ENCODE measurements around the gene SPATA18.
"Not testable (repeated sequence)": the region's sequence is repeated elsewhere in the genome, so short reads cannot be mapped to it uniquely, and the experiment has no call there.

The SPATA18 gene

DNA sequence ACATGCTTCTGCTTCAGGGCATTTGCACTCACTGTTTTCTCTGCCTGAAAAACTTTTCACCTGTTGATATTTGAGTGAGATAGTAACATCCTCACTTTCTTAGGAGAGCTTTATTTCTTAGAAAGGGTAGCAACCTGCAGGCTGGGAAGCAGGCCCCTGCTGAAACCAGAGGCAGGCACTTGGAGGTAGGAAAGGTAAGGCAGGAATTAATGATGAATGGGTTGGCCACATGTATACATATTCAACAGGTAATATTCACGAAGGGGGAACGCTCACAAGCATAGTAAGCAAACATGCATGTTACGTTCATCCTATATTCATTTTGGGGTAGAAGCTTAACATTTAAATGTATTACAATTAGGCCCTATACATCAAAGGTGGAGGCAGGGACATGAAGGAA is 3.1 kb downstream of the SPATA18 start:
- DNase-seq = no peak

DNA sequence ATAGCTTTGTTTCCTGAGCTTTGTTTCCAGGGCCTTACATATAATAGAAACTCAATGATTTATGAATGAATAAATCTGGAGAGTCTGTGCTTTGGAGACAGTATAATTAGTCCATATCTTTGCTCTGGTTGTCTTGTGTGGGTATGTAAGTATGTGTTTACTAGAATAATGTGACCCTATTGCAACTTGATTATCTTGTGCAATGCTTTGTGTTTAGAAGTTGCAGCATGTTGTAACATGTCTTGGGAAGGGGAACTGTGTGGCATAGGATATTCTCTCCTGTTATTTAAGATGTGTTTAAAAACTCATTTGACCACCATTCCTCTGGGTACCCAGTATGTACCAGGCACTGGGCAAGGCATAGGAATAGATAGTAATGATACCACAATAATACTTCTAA is 6.1 kb downstream of the SPATA18 start:
- DNase-seq = no peak

DNA sequence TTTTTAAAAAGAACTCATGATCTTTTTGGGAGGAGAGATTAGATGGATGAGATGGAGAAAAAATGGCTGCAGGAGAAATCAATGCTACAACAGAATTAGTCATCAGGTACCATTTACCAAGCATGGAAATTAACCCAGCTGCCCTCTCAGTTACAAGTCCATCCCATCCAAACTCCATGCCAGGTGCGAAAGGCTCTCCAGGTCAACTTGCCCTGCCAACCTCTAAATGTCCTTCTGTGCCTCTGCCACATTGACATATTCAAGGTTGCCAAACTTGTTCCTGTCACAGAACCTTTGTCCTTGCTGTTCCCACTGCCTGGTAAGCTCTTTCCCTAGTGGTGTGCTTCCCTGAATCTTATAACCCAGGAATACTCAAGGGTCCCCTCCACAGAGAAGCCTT is 7.2 kb downstream of the SPATA18 start:
- no peak for DNase-seq

DNA sequence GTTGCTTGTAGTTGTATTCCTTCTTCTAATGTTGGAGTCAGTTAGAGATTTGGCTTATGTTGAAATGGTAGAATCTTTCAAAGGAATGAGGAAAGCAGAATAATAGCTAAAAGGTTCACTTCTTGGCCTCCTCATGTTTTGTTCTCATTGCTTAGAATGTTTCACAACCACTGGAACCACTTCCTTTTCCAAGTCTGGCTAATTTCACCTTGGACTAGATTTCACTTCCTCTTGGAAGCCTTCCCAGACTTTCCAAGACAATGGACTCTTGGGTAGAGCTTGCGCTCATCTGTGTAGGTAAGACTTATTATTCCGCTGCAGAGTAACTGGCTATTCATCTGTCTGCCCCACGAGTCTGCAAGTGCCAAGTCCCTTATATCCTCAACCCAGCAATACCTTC is 8.3 kb downstream of the SPATA18 start:
- no peak for DNase-seq

DNA sequence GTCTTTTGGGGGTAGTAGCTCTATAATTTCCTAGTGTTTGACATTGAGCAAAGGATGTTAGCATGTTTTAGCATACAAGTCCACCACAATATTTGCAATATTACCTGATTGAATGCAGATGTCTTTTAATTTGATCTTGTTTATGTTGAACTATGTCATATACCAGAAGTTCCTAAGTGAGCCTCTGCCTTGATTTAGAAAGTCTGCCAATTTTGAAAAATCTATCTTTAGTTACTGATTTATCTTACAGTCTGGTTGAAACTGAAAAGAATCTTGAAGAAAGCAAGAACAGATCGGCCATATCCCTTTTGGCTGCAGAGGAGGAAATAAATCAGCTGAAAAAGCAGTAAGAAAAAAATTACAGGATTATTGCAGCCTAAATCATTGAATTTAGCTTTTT is 18.5 kb downstream of the SPATA18 start:
- no peak for DNase-seq

DNA sequence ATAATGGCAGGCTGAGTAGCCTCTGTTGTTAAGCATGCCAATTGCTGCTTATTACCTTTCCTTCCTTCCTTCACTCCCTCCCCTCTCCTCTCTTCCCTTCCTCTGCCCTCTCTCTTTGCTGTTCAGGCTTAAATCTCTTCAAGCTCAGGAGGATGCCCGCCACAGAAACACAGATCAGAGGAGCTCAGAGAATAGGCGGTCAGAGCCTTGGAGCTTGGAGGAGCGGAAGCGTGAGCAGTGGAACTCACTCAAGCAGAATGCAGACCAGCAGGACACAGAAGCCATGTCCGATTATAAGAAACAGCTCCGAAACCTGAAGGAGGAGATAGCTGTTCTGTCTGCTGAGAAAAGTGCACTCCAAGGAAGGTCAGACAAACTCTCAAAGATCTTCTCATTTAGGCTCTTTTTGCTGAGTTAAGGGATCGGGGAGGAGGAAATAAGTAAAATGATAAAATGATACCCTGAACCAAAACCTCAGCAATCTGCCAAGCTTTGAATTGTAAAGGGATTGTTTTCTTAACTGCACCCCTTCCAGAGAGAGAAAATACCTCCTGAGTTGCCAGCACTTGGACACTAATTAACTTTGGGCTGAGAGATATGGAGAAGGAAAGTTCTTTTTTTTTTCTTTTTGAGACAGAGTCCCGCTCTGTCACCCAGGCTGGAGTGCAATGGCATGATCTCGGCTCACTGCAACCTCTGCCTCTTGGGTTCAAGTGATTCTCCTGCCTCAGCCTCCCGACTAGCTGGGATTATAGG is 20.9 kb downstream of the SPATA18 start:
- DNase-seq = no peak

DNA sequence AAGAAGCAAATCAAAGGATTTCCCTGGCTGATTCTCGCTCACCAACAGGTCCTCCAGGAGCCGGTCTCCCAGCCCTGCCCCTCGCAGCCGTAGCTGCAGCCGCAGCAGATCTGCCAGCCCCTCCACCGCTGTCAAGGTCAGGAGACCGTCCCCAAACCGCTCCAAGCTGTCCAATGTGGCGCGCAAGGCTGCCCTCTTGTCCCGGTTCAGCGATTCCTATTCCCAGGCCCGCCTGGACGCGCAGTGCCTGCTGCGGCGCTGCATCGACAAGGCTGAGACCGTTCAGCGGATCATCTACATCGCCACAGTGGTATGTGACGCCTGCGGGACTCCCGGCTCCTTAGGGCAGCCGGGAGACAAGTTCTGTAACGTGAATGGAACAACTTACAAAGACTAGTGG is 25.6 kb downstream of the SPATA18 start:
- DNase-seq = no peak

DNA sequence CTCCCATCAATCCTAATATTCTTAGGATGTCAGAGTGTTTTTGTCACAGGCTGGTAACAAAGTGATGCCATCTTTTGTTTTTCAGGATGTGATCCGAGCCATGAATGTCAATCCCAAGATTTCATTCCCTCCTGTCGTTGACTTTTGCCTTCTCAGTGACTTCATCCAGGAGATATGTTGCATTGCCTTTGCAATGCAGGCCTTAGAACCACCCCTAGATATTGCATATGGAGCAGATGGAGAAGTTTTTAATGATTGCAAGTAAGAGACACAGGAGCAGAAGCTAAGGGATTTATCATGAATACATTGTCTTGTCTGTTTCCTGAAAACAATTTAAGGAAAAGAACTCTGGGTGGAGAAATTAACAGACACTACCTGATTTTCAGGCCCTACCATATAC is 28.6 kb downstream of the SPATA18 start:
- DNase-seq = no peak

DNA sequence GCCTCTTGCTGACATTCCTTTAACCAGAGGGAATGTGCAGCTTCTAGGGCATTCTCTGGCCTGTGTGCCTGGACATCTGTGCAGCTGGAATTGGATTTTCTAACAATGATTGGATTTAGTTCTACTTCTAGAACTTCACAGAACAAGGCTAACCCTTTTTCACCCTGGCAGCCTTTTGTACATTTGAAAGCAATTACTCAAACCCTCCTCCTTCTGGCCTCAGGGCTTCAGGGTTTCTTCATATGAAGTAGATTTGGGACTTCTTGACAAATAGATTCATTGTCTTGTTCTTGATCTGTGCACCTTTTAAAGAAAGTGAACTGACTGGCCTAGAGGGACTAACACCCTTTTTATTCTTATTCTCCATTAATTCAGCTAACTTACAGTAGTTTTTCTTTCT is 30.1 kb downstream of the SPATA18 start:
- no peak for DNase-seq

DNA sequence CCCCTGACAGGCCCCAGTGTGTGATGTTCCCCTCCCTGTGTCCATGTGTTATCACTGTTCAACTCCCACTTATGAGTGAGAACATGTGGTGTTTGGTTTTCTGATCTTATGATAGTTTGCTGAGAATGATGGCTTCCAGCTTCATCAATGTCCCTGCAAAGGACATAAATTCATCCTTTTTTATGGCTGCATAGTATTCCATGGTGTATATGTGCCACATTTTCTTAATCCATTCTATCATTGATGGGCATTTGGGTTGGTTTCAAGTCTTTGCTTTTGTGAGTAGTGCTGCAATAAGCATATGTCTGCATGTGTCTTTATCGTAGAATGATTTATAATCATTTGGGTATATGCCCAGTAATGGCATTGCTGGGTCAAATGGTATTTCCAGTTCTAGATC is 35.3 kb downstream of the SPATA18 start:
- DNase-seq = not testable (repeated sequence)

DNA sequence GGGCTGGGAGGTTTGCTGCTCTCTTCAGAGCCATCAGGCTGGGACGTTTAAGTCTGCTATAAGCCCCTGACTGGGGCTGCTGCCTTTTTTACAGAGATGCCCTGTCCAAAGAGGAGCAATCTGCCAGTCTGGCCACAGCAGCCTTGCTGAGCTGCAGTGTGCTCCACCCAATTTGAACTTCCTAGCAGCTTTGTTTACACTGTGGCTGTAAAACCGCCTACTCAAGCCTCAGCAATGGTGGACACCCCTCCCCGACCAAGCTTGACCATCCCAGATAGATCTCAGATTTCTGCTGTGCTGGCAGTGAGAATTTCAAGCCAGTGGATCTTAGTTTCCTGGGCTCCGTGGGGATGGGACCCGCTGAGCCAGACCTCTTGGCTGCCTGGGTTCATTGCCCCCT is 40.7 kb downstream of the SPATA18 start:
- DNase-seq = no peak

DNA sequence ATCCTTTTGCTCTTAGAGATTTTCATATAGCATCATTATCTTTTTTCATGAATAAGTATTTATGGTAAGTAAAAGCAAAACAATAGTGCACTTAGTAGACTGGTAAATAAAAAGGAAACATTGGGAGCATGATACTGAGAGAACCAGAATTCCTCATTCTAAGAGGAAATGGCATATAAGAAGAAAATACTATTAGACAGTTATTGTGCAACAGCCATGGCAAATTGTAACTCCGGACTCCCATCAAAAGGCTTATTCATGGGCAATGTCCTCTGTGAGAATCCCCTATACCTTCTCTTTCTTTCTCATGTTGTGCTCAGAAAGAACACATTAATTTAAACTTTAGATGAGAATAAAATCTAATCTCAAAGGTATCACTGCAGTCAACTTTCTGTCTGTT is 42.4 kb downstream of the SPATA18 start:
- DNase-seq = no peak

DNA sequence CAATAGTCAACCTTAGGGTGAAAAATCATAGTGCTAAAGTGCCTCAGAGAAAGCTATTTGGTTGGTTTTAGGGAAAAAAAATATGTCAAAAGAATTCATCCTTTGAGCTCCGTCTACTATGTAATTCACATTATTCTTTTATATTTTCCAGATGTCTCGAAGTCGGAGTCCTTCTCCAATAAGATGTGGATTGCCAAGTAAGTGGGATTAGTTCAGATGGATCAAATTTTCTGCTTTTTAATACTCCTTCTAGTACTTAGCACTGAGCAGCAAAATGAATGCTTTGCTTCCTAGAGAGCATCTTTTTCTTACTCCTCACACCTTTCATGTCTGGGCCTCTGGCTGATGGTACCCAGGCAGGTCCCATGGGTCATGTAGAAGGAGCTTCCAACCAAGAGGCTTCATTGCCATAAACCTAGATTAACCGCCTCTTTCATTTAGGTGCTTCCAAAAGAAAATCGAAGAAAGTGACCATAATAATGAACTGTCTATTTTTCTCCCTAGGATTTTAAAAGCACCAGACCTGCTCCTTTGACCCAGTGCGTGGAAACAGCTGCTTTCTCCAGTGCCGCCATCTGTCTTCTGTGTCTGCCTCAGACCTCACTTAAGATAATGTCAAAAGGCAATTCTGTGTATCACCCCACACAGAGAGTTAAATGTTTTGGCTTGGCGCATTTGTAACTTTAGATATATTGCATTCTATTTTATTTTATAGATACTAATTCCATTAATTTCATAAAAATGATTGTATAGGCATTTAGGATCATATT is 43.5 kb downstream of the SPATA18 start:
- DNase-seq = no peak

DNA sequence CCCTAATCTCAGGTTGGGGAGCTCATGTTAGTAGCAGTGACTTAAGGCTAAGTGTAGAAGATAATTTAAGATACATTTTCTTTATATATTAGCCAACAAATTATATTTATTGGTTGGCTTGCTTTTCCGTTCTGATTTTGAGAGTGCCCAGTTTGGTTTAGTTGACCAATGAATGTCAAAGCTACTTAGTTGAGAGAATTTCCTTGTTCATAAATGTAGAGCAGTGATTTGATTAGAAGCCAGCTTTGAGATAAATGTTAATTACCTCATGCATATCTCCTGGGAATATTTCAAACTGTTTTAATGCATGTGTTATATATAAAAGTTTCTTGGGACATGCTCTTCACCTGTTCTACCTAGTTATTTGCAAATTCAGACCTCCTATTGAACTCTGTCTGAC is 44.3 kb downstream of the SPATA18 start:
- no peak for DNase-seq

DNA sequence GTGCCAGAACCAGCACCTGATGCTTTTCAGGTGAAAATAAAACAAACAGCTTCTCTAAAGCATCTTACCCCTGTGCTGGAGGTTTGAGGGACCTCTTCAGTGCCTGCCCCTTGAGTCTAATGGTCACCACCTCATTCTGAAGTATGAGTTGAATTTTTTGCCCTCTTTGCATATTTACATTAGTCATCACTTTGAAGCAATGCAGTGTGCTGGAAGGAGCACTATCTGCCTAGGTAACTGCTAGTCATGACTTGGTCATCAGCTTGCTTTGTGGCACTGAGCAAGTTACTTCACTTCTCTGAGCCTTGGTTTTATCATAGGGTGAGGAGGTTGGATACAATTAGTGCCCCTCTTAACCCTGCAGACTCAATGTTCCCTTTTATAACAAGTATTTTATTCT is 44.9 kb downstream of the SPATA18 start:
- DNase-seq = no peak

DNA sequence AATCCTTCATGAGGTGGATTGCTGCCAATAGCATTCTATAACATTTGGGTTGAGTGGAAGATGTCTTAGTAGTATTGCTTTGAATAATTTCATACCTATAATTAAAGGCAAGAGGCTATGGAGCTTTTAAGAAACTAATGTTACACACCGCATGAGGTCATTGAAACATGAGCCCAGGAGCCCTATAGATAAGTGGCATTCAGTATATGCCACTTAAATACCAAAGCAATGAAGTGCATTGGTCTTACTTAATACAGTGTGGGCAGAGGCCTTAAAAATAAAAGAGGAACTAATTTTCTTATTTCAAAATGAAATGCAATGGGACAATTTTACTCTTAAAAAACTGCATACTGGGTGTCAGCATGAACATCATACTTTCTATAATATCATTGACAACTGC is 47.5 kb downstream of the SPATA18 start:
- DNase-seq = no peak

DNA sequence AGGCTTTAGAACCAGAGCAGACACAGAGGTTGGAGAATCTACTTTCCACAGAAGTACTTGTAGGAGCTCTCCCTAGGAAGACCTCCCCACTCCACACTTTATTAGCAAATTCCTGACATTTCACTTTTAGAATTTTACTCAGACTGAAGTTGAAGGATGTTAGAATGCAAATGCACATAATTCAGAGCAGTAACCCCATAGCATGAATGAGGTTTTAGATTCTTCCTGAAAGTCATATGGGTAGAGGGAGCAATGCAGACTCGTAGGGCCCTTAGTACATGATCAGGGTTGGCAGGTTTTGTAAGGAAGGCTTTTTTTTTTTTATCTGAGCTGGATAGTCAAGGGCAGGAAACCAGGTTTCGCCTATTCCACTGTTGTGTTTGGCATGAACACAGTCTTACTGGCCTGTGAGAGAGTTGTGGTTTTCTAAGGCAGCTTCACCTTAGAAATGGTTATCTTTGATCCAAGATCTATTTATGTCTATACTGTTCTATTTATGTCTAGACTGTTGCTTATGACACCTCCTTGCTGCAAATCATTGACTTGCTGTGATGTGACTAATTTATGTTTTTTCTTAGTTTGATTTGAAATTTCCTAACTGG is 48.9 kb downstream of the SPATA18 start:
- DNase-seq = no peak

DNA sequence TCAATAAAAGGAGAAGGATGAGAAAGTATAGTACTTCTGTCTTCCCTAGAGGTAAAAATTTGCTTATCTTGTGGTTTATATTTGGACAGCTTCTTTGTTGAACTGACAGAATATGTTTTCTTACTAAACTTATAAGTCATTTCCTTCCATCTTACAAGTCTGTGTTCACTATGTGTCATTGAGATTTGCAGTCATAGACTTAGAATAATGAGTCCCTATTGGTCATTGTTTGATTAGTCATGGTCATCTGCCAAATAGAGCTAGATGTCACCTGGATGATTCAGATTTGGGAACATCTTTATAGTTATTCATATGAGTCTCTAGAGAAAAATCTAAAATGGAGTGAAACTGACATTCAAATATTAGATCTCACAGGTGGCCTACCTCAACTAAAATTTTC is 51.5 kb downstream of the SPATA18 start:
- DNase-seq = no peak

DNA sequence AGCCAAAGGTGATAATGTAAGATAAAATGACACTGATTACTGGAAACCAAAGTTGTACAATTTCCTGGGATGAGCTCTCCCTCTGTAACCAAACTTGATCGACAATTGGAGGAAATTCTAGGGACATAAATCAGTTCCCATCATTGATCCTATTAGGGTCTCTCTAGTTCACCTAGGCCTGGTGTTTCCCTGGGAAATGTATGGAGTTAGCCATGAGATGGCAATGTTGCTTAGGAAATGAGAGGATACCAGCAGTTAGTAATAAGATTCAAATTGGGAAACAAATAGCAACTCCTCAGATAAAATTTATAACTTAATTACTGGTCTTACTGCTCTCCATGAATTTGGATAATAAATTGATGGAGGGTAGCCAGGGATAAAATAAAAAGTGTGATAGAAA is 52.2 kb downstream of the SPATA18 start:
- DNase-seq = no peak

DNA sequence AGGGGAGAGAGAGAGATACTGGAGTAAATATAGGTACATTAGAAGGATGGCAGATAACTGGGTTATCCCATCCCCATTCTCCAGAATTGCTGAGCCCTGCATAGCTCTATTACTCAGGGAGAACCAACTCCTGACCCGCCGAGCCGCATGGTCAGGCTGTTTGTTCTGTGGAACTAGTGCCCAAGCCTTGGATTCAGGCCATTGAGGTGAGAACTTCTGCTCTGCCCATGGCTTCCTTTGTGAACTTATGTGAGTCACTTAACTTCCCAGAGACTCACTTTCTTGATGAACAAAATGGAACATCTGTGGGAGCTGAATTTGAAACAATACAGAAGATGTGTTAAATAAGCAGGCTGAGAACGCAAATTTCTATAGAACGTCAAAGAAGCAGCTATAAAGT is 54.2 kb downstream of the SPATA18 start:
- no peak for DNase-seq

DNA sequence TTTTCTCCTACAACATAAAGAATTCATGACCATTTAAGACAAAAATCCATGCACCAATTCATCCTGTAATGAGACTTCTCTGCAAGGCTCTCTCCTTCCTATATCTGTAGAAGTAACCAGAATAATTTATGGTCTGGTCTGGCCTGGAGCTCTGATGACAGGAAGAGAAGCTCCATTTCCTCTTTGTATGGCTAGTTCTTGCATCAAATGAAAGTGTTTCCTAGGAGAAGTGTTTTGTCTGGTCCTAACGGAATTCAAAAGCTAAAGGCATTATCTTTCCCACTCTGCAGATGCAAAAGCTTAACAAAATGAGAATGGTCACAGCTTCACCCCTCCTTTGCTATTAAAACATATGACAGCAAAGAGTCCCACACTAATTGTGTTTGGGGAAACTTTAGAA is 55.1 kb downstream of the SPATA18 start:
- DNase-seq = no peak

DNA sequence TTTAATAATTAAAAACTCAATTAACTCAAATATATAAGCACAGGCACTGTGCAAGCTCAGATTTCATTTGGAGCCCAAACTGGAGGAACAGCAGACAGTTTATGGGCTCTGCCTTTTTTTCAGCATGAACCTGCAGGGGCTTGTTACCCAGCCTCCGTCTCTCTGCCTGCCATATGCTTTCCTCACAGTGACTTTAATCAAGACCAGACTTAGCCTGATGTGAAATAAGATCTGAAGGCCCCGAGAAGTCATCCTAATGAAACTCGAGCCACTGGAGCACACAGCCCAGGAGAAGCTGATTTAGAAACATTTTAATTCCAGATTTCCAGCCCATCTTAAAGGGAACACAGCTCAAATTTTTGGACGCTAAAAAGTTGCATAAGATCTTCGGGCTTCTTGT is 55.6 kb downstream of the SPATA18 start:
- DNase-seq = no peak

DNA sequence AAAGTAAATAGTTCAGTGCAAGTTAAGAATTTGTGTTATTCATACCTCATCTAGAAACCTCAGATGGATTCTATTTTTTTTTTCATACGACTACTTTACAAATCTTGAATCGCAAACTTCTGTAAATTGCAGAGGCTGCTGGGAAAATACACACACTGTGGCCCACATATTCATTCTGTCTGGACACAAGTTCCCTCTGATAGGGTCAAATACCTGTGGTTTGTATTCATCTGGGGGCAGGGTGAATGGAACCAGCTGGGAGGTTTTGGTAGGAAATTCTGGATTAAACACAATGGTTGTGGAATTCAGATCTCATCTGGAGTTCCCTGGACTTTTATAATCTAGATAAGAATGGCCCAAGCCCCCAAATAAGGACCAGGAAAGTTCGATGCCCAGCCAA is 56.2 kb downstream of the SPATA18 start:
- DNase-seq = no peak

DNA sequence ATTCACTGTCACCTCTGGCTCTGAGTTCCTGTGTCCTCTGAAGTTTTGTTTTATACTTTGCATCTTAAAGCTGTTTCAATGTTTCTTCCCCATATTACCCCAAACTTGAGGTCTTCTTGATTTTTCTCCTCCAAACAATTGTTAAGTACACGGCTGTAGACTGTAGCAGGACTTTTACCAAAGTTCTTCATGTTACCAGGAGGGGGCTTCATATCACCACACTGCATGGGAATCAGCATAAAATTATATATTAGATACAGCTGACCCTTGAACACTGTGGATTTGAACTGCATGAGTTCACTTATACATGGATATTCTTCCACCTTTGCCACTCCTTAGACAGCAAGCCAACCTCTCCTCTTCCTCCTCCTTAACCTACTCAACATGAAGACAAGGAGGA is 56.6 kb downstream of the SPATA18 start:
- DNase-seq = no peak
